SH-SY5Y (cell line): ENCODE data around the gene TYK2.

ENCODE experiments used
- GATA2 ChIP-seq: IDR thresholded peaks from 2 replicates; pipeline ENCODE4 v1.6.1; 2011; ENCODE audit warnings: mild to moderate bottlenecking, low read depth, low read length
- GATA3 ChIP-seq: IDR thresholded peaks from 2 replicates; pipeline ENCODE4 v1.6.1; 2011; ENCODE audit warnings: low read depth, mild to moderate bottlenecking, low read length, moderate library complexity

DNA sequence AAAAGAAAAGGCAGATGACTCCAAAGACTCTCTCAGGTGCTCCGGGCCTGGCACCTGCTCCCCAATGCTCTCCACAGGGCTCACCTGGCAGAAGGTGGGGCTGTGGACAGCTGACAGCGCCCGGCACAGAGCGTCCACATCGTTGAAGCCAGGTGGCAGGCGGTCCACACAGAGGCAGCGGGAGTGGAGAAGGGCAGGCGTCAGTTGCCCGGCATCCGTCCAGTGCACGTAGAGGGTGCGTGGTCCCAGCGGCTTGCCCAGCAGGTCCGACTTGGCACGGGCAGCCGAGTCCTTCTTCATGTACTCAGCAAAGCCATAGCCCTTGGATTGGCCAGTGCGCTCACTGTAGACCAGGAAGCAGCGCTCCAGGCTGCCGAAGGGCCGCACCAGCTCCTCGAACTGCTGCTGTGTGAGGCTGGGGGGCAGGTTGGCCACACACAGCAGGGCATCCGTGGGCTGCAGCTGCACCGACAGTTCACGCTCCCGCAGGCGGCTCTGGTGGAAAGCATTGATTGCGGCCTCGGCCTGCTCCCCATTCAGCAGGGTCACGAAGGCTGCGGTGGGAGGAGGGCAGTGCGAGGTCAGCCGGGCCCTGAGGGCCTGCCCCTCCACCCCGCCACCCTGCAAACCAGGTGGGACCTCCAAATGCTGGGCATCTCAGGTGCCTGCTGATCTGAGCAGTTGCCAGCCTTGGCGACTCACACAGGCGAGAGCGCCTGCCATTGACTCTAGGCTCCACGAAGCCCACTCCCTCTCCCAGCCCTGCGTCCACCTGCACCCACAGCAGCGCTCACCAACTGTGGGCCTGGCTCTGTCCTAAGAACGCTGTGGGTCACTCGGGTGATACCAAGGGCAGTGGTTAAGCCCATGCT is 51.6 kb downstream of the TYK2 start:
- TF ChIP-seq GATA2, result no peak
- no peak for TF ChIP-seq GATA3
